Cardiac fibroblast (primary cell): ENCODE results near the gene ABCC12.

Source experiments
- DNase-seq, 2 donors: peaks; one replicate each; pipeline versions ENCODE4 v3.0.0 to v3.0.0-alpha.2; 2010; ENCODE audit warnings: low read depth in 2 of 2
- H3K4me3 ChIP-seq, 2 donors: replicated peaks in 1 of 2; 1 replicate in 1 of 2; 2 replicates in 1 of 2; pipeline ENCODE4 v1.5.1; 2011; ENCODE audit warnings: low read depth in 2 of 2, low read length in 2 of 2, mild to moderate bottlenecking in 2 of 2, moderate library complexity in 1 of 2
- TF ChIP-seq, protein P1 (sequence below): IDR thresholded peaks from one replicate; pipeline ENCODE4 v1.5.1; 2011; ENCODE audit warnings: low read depth, mild to moderate bottlenecking, low read length, inconsistent platforms

Gene ABCC12

DNA sequence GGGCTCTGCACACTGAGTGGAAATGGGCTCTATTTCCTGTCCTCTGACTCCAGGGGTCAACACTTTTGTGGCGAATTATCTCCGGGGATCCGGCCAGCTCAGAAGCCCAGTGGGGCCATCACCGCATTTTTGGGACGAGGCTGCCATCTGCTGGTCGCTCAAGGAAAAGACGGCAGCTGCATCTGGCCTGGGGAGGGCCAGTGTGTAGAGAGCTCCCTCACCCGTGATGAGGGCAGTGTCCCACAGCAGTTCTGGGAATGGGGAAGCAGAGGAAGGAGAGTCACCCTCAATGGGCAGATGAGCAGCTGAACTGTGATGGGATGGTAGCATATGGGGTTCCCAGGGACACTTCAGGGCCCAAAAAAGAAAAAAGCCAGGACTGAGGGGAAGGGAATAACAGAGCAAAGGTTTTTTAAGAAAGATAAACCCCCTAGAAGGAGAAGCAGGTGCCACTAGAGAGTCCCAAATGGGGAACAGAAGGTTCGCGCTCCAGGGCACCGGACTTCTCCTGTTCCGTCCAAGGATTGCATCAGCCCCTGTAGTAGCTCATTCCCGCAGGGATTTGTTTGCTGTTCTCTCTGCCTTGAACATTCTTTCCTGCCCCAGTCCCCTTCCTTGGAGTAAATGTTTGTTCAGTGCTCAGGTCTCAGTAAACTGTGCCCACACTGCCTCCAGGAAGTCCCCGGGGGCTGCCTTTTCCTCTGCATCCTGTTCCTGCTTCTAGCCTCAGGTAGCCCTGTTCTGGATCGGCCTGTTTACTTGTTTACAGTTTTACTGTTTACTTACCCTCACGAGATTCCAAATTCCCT, 9.3 kb upstream of the ABCC12 start:
- peak; percentile 71 to 79 for DNase-seq
- TF ChIP-seq, protein P1, sequence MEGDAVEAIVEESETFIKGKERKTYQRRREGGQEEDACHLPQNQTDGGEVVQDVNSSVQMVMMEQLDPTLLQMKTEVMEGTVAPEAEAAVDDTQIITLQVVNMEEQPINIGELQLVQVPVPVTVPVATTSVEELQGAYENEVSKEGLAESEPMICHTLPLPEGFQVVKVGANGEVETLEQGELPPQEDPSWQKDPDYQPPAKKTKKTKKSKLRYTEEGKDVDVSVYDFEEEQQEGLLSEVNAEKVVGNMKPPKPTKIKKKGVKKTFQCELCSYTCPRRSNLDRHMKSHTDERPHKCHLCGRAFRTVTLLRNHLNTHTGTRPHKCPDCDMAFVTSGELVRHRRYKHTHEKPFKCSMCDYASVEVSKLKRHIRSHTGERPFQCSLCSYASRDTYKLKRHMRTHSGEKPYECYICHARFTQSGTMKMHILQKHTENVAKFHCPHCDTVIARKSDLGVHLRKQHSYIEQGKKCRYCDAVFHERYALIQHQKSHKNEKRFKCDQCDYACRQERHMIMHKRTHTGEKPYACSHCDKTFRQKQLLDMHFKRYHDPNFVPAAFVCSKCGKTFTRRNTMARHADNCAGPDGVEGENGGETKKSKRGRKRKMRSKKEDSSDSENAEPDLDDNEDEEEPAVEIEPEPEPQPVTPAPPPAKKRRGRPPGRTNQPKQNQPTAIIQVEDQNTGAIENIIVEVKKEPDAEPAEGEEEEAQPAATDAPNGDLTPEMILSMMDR, result peak; percentile 78
- H3K4me3 ChIP-seq, result no peak overlapping the region

DNA sequence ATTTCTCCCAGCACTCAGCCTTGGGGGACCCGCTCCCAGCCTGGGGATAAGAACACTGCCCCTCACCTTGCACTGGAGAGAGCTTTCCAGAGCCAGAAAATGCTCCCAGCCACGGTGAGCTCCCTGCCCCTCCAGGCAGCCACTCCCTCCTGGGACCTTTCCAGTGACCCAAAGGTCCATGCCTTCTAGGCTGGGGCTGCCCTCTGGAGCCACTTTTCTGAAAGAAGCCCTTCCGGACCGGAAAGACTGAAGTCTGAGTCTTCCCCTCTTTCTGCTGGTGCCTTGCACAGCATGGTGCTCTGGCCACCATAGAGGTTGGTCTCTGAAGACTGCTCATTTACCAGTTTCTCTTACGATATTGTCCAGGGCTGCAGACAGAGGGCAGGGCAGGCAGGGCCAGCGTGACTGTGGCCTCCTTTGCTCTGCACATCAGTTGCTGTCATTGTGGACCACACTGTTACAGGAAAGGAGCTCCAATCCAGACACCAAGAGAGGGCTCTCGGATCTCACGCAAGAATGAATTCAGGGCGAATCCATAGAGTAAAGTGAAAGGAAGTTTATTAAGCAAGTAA, 7.1 kb upstream of the ABCC12 start:
- DNase-seq, result no peak
- TF ChIP-seq, protein P1, result no peak
- H3K4me3 ChIP-seq, result no peak overlapping the region

DNA sequence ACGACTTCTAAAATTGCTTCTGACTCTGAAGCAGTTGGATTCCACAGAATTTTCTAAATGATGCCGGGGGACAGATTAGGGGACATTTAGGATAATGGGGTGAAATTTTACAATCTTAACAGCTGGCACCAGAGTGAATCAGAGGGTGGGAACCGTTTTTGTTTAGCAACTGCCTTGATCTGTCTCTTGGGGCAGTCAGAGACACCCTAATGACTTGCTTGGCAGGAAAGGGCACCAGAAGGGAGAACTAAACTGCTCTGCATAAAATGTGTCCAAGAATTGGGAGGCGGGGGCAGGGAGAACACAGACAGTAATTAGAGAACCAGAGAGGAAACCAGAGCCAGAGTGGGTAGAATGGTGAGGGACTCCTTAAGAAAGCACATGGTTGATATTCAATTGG, 6.1 kb upstream of the ABCC12 start:
- TF ChIP-seq, protein P1, result no peak
- no peak overlapping the region for H3K4me3 ChIP-seq
- DNase-seq, result no peak

DNA sequence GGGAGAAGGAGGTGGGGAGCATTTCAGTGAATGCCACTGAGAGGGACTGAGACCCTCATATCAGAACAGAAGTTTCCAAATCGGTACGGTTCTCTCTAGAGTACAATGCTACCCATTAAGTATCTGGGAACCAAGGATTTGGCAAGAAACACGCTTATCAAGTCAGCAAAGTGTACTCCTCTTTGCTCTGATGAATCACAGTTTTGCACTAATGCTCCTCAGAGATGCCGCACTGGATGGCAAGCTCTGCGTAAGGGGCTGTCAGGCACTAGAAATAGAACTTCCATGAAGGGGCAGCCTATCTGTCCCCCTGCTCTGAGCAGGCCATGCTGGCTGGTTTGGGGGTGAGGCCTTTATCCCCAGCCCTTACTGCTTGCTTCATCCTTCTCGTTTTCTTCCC, 4.8 kb upstream of the ABCC12 start:
- DNase-seq, result peak; percentile 28 to 31
- H3K4me3 ChIP-seq, result no peak overlapping the region
- TF ChIP-seq, protein P1, result no peak

DNA sequence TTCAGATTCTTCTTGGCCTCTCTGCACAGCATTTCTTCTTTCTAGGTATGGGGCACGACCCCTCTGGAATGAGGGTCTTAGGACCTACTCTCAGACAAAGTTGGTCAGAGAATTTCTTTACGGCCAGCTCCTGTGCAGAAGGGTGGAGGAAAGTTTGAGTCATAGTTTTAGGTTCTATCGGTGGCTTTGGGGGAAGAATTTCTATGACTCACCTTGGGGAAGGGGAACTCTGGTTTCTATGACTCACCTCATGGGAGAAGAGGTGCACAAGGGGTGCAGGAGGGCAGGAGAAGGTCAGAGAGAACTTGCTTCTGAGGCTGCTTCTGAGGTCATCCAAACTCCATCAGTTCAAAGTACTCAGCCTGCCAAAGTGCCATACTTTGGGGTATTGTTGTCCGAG, 2.5 kb upstream of the ABCC12 start:
- peak; percentile 22 to 73 for DNase-seq
- TF ChIP-seq, protein P1, result no peak
- H3K4me3 ChIP-seq, result no peak overlapping the region

DNA sequence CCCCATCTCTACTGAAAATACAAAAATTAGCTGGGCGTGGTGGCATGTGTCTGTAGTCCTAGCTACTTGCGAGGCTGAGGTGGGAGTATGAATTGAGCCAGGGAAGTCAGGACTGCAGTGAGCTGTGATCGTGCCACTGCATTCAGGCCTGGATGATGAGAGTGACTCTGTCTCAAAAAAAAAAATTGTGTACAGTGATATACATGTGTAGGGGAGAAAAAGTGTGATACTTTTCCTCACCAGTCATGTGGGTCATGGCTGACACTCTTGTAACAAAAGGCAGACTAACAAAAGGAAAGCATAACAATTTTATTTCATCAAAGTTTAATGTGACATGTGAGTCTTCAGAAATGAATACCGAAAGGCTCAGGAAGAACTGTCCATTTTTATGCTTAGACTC, 2.0 kb upstream of the ABCC12 start:
- TF ChIP-seq, protein P1, result no peak
- no peak for DNase-seq

DNA sequence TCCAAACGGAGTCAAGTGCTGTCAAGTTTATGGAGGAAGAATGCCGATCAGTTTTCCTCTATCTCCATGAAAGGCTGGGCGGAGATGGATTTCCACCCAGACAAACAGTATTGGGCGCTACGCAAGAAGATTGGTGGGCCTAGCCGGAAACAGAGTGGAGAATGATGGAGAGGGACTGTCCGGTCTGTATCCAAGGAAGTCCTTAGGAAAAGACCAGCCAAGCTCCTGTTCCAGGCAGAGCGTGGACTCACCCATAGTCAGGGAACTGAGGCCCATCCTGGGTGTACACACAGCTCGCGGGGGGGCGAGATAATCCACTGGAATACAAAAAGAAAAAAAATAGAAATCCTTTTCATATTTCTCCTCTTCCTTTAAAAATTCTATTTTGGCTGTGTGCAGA, 1.5 kb upstream of the ABCC12 start:
- TF ChIP-seq, protein P1, result no peak
- no peak overlapping the region for H3K4me3 ChIP-seq
- no peak for DNase-seq

More for the DNA sequence above, 2.0 kb upstream of the ABCC12 start:
- H3K4me3 ChIP-seq, result no peak overlapping the region
